NCI-H1092 (cell line): Measurements from ENCODE around the gene MSRB3.
"Not testable (repeated sequence)": the region's sequence is repeated elsewhere in the genome, so short reads cannot be mapped to it uniquely, and the experiment has no call there.

Experiments used
- DNase-seq: peaks from one replicate; lab custom pipeline; 2025; lab: John Stamatoyannopoulos, UW

The MSRB3 gene

GRCh38 chr12:65458718-65459117 is 180.2 kb downstream of the MSRB3 start:
- DNase-seq, result no peak

GRCh38 chr12:65459545-65459944 is 181.1 kb downstream of the MSRB3 start:
- DNase-seq, result no peak

- DNase-seq, result no peak
These were observed 181.6 kb downstream of the MSRB3 start for GRCh38 chr12:65460063-65460462.

- no peak for DNase-seq
These were observed 182.5 kb downstream of the MSRB3 start for GRCh38 chr12:65461017-65461416.

GRCh38 chr12:65462484-65462883 is 184.0 kb downstream of the MSRB3 start:
- no peak for DNase-seq

- no peak for DNase-seq
These were observed 184.6 kb downstream of the MSRB3 start for GRCh38 chr12:65463082-65463481.

- DNase-seq, result no peak
These were observed 185.1 kb downstream of the MSRB3 start for GRCh38 chr12:65463611-65464010.

- DNase-seq, result no peak
These were observed 186.4 kb downstream of the MSRB3 start for GRCh38 chr12:65464930-65465329.

GRCh38 chr12:65465766-65466547 is 187.5 kb downstream of the MSRB3 start:
- DNase-seq, result no peak

GRCh38 chr12:65466911-65467310 is 188.4 kb downstream of the MSRB3 start:
- DNase-seq, result no peak

- DNase-seq, result no peak
These were observed 191.8 kb downstream of the MSRB3 start for GRCh38 chr12:65470256-65470655.

- no peak for DNase-seq
These were observed 193.6 kb downstream of the MSRB3 start for GRCh38 chr12:65472079-65472478.

- DNase-seq, result no peak
These were observed 196.3 kb downstream of the MSRB3 start for GRCh38 chr12:65474831-65475230.

GRCh38 chr12:65477721-65478120 is 199.2 kb downstream of the MSRB3 start:
- DNase-seq, result no peak

- DNase-seq, result not testable (repeated sequence)
These were observed 205.5 kb downstream of the MSRB3 start for GRCh38 chr12:65483891-65484516.

GRCh38 chr12:65488197-65488596 is 209.7 kb downstream of the MSRB3 start:
- no peak for DNase-seq

- no peak for DNase-seq
These were observed 211.8 kb downstream of the MSRB3 start for GRCh38 chr12:65490250-65490649.

- DNase-seq, result no peak
These were observed 214.8 kb downstream of the MSRB3 start for GRCh38 chr12:65492998-65493912.

GRCh38 chr12:65493913-65494245 is 215.4 kb downstream of the MSRB3 start:
- no peak for DNase-seq

- DNase-seq, result no peak
These were observed 216.1 kb downstream of the MSRB3 start for GRCh38 chr12:65494537-65494936.

GRCh38 chr12:65495233-65495632 is 216.8 kb downstream of the MSRB3 start:
- no peak for DNase-seq

- DNase-seq, result no peak
These were observed 218.1 kb downstream of the MSRB3 start for GRCh38 chr12:65496617-65497016.

GRCh38 chr12:65497660-65498059 is 219.2 kb downstream of the MSRB3 start:
- DNase-seq, result no peak
